HG03135 (cell line): ENCODE measurements around the gene MAJIN.

Experiments used
- ATAC-seq: cut with Tn5 transposase; IDR thresholded peaks from one replicate; pipeline ENCODE4 v1.9.1; 2021; ENCODE audit warnings: mild to moderate bottlenecking, moderate library complexity; ENCODE audit not compliant: unreplicated experiment

The MAJIN gene

GRCh38 chr11:64914123-64914522 lies 57.8 kb downstream of the MAJIN start:
- ATAC-seq: no peak

- no peak for ATAC-seq
Measured at GRCh38 chr11:64913171-64913727, 58.7 kb downstream of the MAJIN start.

GRCh38 chr11:64911689-64912088 lies 60.2 kb downstream of the MAJIN start:
- no peak for ATAC-seq

GRCh38 chr11:64911142-64911541 lies 60.8 kb downstream of the MAJIN start:
- no peak for ATAC-seq

GRCh38 chr11:64910451-64911093 lies 61.3 kb downstream of the MAJIN start:
- ATAC-seq: no peak

- no peak for ATAC-seq
Measured at GRCh38 chr11:64909653-64910343, 62.1 kb downstream of the MAJIN start.

GRCh38 chr11:64908766-64909165 lies 63.1 kb downstream of the MAJIN start:
- ATAC-seq: no peak

GRCh38 chr11:64906314-64906635 lies 65.6 kb downstream of the MAJIN start:
- ATAC-seq: no peak

GRCh38 chr11:64905516-64906313 lies 66.2 kb downstream of the MAJIN start:
- no peak for ATAC-seq

GRCh38 chr11:64903291-64903833 lies 68.5 kb downstream of the MAJIN start:
- no peak for ATAC-seq

- ATAC-seq: no peak
Measured at GRCh38 chr11:64902102-64902900, 69.6 kb downstream of the MAJIN start.

- ATAC-seq: no peak
Measured at GRCh38 chr11:64900774-64901173, 71.1 kb downstream of the MAJIN start.

- ATAC-seq: no peak
Measured at GRCh38 chr11:64900263-64900678, 71.6 kb downstream of the MAJIN start.

GRCh38 chr11:64898541-64898940 lies 73.4 kb downstream of the MAJIN start:
- no peak for ATAC-seq

- no peak for ATAC-seq
Measured at GRCh38 chr11:64898076-64898445, 73.8 kb downstream of the MAJIN start.

GRCh38 chr11:64897381-64898075 lies 74.4 kb downstream of the MAJIN start:
- no peak for ATAC-seq

- ATAC-seq: no peak
Measured at GRCh38 chr11:64896448-64897022, 75.4 kb downstream of the MAJIN start.

GRCh38 chr11:64894812-64895452 lies 77.0 kb downstream of the MAJIN start:
- ATAC-seq: no peak
